HTR-8/SVneo (cell line): ENCODE results near the gene SNX11.

Source experiments
- DNase-seq: peaks from one replicate; pipeline ENCODE4 v3.0.0; 2011; ENCODE audit warnings: low spot score, mixed read lengths; ENCODE audit not compliant: insufficient read length
- FAIRE-seq: peaks from 2 replicates; lab custom pipeline; 2011; peaks lifted over from hg19 to GRCh38; lab: Jason Lieb, UNC

SNX11 gene

DNA sequence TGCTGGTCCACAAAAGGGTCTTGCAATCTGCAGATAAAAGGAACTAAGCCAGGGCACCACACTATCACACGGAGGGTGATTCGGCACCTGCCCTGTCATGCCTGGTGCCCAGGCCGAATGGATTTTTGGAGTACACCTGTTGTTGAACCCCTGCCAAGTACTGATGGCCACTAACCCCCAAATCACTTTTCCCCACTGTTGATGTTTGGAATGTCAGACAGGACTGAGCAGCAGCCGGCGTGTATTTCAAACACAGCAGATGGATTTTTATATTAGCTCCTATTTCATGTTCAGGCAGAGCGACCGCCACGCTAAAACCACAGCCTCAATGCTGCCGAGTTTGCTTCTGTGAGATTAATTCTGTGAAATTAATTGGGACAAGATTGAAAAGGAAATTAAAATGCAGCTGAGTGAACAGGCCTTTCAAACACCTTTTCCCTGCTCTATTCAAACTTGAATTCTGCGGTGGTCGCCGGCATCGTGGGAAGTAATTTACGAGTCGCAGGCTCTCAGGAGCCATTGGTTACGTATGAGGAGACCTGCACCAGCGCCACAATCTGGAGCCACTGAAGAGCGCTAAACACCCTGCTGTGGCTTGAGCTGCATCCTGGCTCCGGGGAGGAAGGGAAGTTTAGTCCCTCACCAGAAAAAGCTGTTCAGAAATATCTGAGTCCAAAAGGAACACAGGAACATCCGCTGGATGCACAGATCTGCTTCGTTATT is 48.5 kb downstream of the SNX11 start:
- FAIRE-seq (peak; percentile 64), DNase-seq (no peak)

GRCh38 chr17:48159232-48159631 is 51.7 kb downstream of the SNX11 start:
- FAIRE-seq = no peak

DNA sequence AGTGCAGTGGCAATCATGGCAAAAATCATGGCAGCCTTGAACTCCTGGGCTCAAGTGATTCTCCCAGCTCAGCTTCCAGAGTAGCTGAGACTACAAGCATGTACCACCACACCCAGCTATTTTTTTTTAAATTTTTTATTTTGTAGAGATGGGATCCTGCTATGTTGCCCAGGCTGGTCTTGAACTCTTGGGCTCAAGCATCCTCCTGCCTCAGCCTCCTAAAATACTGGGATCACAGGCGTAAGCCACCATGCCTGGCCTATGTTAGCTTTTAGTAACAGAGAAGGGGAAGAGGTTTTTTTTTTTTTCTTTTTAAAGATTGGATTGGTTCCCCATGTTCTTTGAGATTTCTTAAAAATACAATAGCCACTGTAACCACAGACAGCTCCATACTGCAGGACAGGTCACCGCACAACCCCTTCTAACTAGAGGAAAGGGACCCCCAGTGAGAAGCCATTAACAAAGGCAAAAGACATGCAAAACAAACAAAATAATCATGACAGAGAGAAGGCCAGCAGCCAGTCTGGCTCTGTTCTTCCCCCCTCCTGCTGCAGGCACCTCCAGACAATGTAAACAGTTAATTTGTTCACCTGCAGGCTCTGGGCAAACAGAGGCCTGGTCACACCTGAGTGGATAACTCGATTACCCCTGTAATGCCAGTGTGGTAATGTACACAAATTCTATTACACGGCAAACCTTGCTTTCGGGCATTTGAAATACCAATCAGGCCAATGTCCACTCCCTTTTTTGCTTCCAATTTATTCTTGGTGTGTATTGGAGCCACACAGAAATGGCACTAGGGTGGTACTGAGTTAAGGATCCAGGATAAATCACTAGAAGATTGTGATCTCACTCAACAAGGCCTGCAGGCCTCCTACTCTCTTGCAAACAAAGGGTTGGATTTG is 52.9 kb downstream of the SNX11 start:
- DNase-seq = no peak

More at GRCh38 chr17:48159232-48159631, 51.7 kb downstream of the SNX11 start:
- no peak for DNase-seq

GRCh38 chr17:48161127-48161905 is 53.8 kb downstream of the SNX11 start:
- FAIRE-seq (no peak), DNase-seq (no peak)

More for the DNA sequence above, 52.9 kb downstream of the SNX11 start:
- no peak for FAIRE-seq

GRCh38 chr17:48162306-48162934 is 54.9 kb downstream of the SNX11 start:
- no peak for FAIRE-seq
- no peak for DNase-seq

GRCh38 chr17:48162946-48163506 is 55.5 kb downstream of the SNX11 start:
- no peak for FAIRE-seq
- DNase-seq = peak; percentile 28

DNA sequence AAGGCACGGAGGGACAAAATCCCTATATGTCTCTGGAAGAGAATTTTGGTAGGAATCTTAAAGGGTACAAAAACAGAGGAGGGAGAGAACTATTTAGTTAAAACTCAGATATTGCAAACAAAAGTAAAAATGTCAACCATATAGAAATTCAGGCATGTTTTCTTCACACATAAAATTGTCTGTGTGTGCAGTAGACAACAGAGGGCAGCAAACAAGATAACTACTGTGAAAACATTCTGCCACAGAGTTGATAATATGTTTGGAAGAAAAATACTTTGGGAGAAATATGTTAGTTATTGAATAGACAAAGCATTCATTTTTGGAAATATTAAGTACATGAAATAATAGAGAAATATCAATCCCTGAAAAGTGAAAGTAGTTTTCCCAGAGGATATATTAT is 56.2 kb downstream of the SNX11 start:
- FAIRE-seq (no peak), DNase-seq (peak; percentile 28)

- FAIRE-seq (no peak), DNase-seq (no peak)
Observed at GRCh38 chr17:48169926-48170325, 62.4 kb downstream of the SNX11 start.
